Astrocyte of the spinal cord (primary cell): ENCODE measurements around the gene C1orf159.

Experiments used
- DNase-seq: peaks from one replicate; pipeline ENCODE4 v3.0.0; 2011; ENCODE audit warnings: low read depth, low spot score
- H3K4me3 ChIP-seq: 2 replicates; pipeline ENCODE4 v1.5.1; 2011; ENCODE audit warnings: low read depth, mild to moderate bottlenecking, low read length, moderate library complexity
- CTCF ChIP-seq: IDR thresholded peaks from 2 replicates; pipeline ENCODE4 v1.5.1; 2012; ENCODE audit warnings: low read depth, mild to moderate bottlenecking, low read length, inconsistent platforms
- in situ Hi-C: cut with HindIII; loops from 2 replicates; pipeline ENCODE4 v1.10.0; 2017; ENCODE audit warnings: low sequenced_read_pairs

C1orf159 gene

GRCh38 chr1:1137256-1138045 lies 21.6 kb upstream of the C1orf159 start:
- no peak overlapping the region for H3K4me3 ChIP-seq
- no peak for DNase-seq
- no peak for TF ChIP-seq CTCF
- in situ Hi-C loops = no loop called here

- H3K4me3 ChIP-seq = no peak overlapping the region
- in situ Hi-C loops = no loop called here
- DNase-seq = no peak
- no peak for TF ChIP-seq CTCF
Measured at GRCh38 chr1:1136547-1137230, 20.8 kb upstream of the C1orf159 start.

- no peak for DNase-seq
- no peak for TF ChIP-seq CTCF
- H3K4me3 ChIP-seq = no peak overlapping the region
- in situ Hi-C loops = no loop called here
Measured at GRCh38 chr1:1135339-1136136, 19.6 kb upstream of the C1orf159 start.

GRCh38 chr1:1134300-1134970 lies 18.5 kb upstream of the C1orf159 start:
- no peak overlapping the region for H3K4me3 ChIP-seq
- DNase-seq = no peak
- in situ Hi-C loops = no loop called here
- no peak for TF ChIP-seq CTCF

- H3K4me3 ChIP-seq = no peak overlapping the region
- in situ Hi-C loops = no loop called here
- DNase-seq = peak; percentile 44
- TF ChIP-seq CTCF = no peak
Measured at GRCh38 chr1:1132956-1133750, 17.3 kb upstream of the C1orf159 start.
